Upper lobe of left lung (tissue), 4 donors: ENCODE data around the gene PPP2R2C.

Experiments
- POLR2A ChIP-seq, 4 donors: fragments of 450-650 bp; IDR thresholded peaks; one replicate each; pipeline ENCODE4 v1.5.1; 2016 to 2017; ENCODE audit warnings: antibody characterized with exemption in 4 of 4, mild to moderate bottlenecking in 2 of 4
- TF ChIP-seq, protein P1 (sequence below), 6 experiments: fragments of 450-650 bp in 4 of 6; fragments of 200-600 bp in 2 of 6; sonication (generic) in 2 of 6; IDR thresholded peaks; one replicate each; pipeline ENCODE4 v1.5.1; 2016 to 2019; ENCODE audit warnings: antibody characterized with exemption in 6 of 6

GRCh38 chr4:6492861-6493657, 20.6 kb upstream of the PPP2R2C start:
- TF ChIP-seq, protein P1, sequence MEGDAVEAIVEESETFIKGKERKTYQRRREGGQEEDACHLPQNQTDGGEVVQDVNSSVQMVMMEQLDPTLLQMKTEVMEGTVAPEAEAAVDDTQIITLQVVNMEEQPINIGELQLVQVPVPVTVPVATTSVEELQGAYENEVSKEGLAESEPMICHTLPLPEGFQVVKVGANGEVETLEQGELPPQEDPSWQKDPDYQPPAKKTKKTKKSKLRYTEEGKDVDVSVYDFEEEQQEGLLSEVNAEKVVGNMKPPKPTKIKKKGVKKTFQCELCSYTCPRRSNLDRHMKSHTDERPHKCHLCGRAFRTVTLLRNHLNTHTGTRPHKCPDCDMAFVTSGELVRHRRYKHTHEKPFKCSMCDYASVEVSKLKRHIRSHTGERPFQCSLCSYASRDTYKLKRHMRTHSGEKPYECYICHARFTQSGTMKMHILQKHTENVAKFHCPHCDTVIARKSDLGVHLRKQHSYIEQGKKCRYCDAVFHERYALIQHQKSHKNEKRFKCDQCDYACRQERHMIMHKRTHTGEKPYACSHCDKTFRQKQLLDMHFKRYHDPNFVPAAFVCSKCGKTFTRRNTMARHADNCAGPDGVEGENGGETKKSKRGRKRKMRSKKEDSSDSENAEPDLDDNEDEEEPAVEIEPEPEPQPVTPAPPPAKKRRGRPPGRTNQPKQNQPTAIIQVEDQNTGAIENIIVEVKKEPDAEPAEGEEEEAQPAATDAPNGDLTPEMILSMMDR (IDR thresholded peaks at IDR 0.05), result no peak
- TF ChIP-seq POLR2A (IDR thresholded peaks at IDR 0.05), result no peak
